ENCODE measurements around the gene COBLL1. TPM values are rescaled to one million over a fixed set of nuclear protein-coding genes. Genes with fewer than 3 reads are reported as not detected.

The COBLL1 gene
- total and polyA plus RNA-seq, 4 donors, result 16.3 to 114 (median 36.4) TPM

- H3K27me3 ChIP-seq (ENCODE audit: control insufficient read depth in 4 of 4, insufficient read depth in 4 of 4, low read length in 3 of 4), result no peaks in the 10 kb centered on the region
- DNase-seq (ENCODE audit: low spot score), result no peak
- H3K4me1 ChIP-seq (ENCODE audit: control insufficient read depth in 4 of 4, insufficient read depth in 4 of 4, low read length in 3 of 4), result peaks cover 0 to 2% (median 0%) of the 10 kb centered on the region in 4 donors
- no peaks in the 10 kb centered on the region for H3K36me3 ChIP-seq (ENCODE audit: control insufficient read depth in 4 of 4, insufficient read depth in 3 of 4, low read depth in 1 of 4, low read length in 3 of 4)
- H3K4me3 ChIP-seq (ENCODE audit: low read depth in 1 of 3, low read length in 3 of 3), result no peak overlapping the region
- no peak for TF ChIP-seq YY1 (IDR thresholded peaks at IDR 0.05)
- no peak for TF ChIP-seq SP1 (IDR thresholded peaks at IDR 0.05)
- TF ChIP-seq JUND (IDR thresholded peaks at IDR 0.05), result no peak
- H3K9me3 ChIP-seq (ENCODE audit: control insufficient read depth in 4 of 4, low read length in 3 of 4), result no peaks in the 10 kb centered on the region
- WGBS, result 82% methylated on average over 1 of the region's 1 CpG
- H3K27ac ChIP-seq (ENCODE audit: low read depth in 1 of 2, low read length in 2 of 2), result no peak overlapping the region
- no peak overlapping the region for H3K9ac ChIP-seq (ENCODE audit: low read depth in 1 of 2, low read length in 2 of 2)
Observed at GRCh38 chr2:164677733-164678132, 163.9 kb downstream of the COBLL1 start.

- 88% methylated on average over 1 of the region's 1 CpG for WGBS
- Histone ChIP-seq H3K27ac (ENCODE audit: low read depth in 1 of 2, low read length in 2 of 2) (no peak overlapping the region), H3K4me3 (ENCODE audit: low read depth in 1 of 3, low read length in 3 of 3) (no peak overlapping the region), H3K4me1 (ENCODE audit: control insufficient read depth in 4 of 4, insufficient read depth in 4 of 4, low read length in 3 of 4) (peaks cover 0 to 2% (median 0%) of the 10 kb centered on the region in 4 donors), H3K9me3 (ENCODE audit: control insufficient read depth in 4 of 4, low read length in 3 of 4) (no peaks in the 10 kb centered on the region), H3K9ac (ENCODE audit: low read depth in 1 of 2, low read length in 2 of 2) (no peak overlapping the region), H3K27me3 (ENCODE audit: control insufficient read depth in 4 of 4, insufficient read depth in 4 of 4, low read length in 3 of 4) (no peaks in the 10 kb centered on the region), H3K36me3 (ENCODE audit: control insufficient read depth in 4 of 4, insufficient read depth in 3 of 4, low read depth in 1 of 4, low read length in 3 of 4) (no peaks in the 10 kb centered on the region)
- TF ChIP-seq REST (IDR thresholded peaks at IDR 0.05) (no peak), FOXA2 (IDR thresholded peaks at IDR 0.05) (no peak), ZBTB33 (IDR thresholded peaks at IDR 0.05) (no peak), RAD21 (IDR thresholded peaks at IDR 0.05) (peak in 1 of 2 donors; percentile 10)
- no peak for DNase-seq (ENCODE audit: low spot score)
Observed at GRCh38 chr2:164677271-164677670, 164.4 kb downstream of the COBLL1 start.

GRCh38 chr2:164675687-164676086 is 165.9 kb downstream of the COBLL1 start:
- 88% methylated on average over 2 of the region's 2 CpGs for whole genome bisulfite sequencing
- Histone ChIP-seq H3K9ac (ENCODE audit: low read depth in 1 of 2, low read length in 2 of 2) (no peak overlapping the region), H3K27ac (ENCODE audit: low read depth in 1 of 2, low read length in 2 of 2) (no peak overlapping the region), H3K36me3 (ENCODE audit: control insufficient read depth in 4 of 4, insufficient read depth in 3 of 4, low read depth in 1 of 4, low read length in 3 of 4) (no peaks in the 10 kb centered on the region), H3K27me3 (ENCODE audit: control insufficient read depth in 4 of 4, insufficient read depth in 4 of 4, low read length in 3 of 4) (no peaks in the 10 kb centered on the region), H3K4me1 (ENCODE audit: control insufficient read depth in 4 of 4, insufficient read depth in 4 of 4, low read length in 3 of 4) (peaks cover 0 to 2% (median 0%) of the 10 kb centered on the region in 4 donors), H3K9me3 (ENCODE audit: control insufficient read depth in 4 of 4, low read length in 3 of 4) (no peaks in the 10 kb centered on the region), H3K4me3 (ENCODE audit: low read depth in 1 of 3, low read length in 3 of 3) (no peak overlapping the region)
- no peak for DNase-seq (ENCODE audit: low spot score)
- no peak for TF ChIP-seq GABPA (IDR thresholded peaks at IDR 0.05 in 1 of 2, conservative IDR thresholded peaks at IDR 0.05 in 1 of 2)
- TF ChIP-seq HNF4A (conservative IDR thresholded peaks at IDR 0.05), result no peak
- TF ChIP-seq FOXA2 (IDR thresholded peaks at IDR 0.05), result no peak
- TF ChIP-seq NR2F2 (IDR thresholded peaks at IDR 0.05), result no peak
- TF ChIP-seq CTCF (IDR thresholded peaks at IDR 0.05; ENCODE audit: low read depth, low read length, missing input control), result no peak
- no peak for TF ChIP-seq JUND (IDR thresholded peaks at IDR 0.05)
- TF ChIP-seq ZBTB33 (IDR thresholded peaks at IDR 0.05), result no peak
- no peak for TF ChIP-seq SP1 (IDR thresholded peaks at IDR 0.05)
- TF ChIP-seq ATF3 (IDR thresholded peaks at IDR 0.05), result no peak
- TF ChIP-seq HNF4G (IDR thresholded peaks at IDR 0.05), result no peak
- no peak for TF ChIP-seq RXRA (IDR thresholded peaks at IDR 0.05)
- TF ChIP-seq RAD21 (IDR thresholded peaks at IDR 0.05), result no peak
- TF ChIP-seq TAF1 (conservative IDR thresholded peaks at IDR 0.05), result no peak
